Measurements from ENCODE around the gene PGM1. TPM values are rescaled to one million over a fixed set of nuclear protein-coding genes. Genes with fewer than 3 reads are reported as not detected.

The PGM1 gene
- total RNA-seq, 1 experiment from 2014 or later, result 10.7 TPM

DNA sequence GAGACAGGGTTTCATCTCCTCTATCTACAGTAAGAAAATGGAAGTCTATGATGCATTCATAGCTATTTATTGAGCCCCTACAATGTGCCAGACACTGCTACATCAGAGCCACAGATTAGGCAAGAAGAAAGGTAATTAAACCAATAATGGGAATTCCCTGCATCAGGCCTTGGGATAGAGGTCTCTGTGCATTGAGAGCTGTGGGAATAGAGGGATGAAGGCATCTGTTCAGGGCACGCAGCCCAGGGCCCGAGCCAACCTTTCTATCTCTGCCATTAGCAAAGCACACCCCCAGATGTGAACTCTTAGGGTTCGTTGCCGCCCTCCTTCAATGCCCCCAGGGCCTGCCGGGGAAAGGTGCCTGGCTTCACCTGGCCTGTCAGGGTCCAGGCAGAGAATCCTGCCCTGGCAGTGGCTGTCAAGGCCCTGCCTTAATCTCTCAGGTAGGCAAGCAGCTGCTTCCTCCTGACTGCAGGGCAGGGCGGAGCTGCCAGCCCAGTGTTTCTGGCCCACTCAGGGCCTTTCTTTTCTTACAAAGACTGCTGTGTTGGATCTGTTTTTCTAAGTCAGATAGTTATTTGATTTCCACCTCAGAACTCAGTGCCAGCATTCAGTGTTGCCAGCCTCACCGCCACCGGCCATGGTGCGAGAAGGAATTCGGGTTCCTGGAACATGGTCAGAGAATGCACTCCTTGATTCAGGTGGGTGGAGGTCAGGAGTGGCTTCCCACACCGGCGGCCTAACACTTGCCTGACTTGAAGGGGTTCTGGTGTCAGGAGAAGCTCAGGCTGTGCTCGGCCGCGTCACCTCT lies 76.1 kb downstream of the PGM1 start:
- no peak for TF ChIP-seq EZH2 (IDR thresholded peaks at IDR 0.05; ENCODE audit: borderline replicate concordance, low read depth, low read length, poor library complexity, severe bottlenecking)
- no peak for TF ChIP-seq CTCF (conservative IDR thresholded peaks at IDR 0.05; ENCODE audit: low read depth, low read length)
- Histone ChIP-seq H3K36me3 (ENCODE audit: insufficient read depth, low read length, poor library complexity, severe bottlenecking) (no peaks in the 10 kb centered on the region), H3K27ac (ENCODE audit: low read depth, low read length, poor library complexity, severe bottlenecking) (no peak overlapping the region), H3K9me3 (ENCODE audit: low read depth, low read length, poor library complexity, severe bottlenecking) (no peaks in the 10 kb centered on the region), H3K4me3 (ENCODE audit: low read depth, low read length, poor library complexity, severe bottlenecking) (no peak overlapping the region), H3K4me1 (ENCODE audit: insufficient read depth, low read length, poor library complexity, severe bottlenecking) (no peaks in the 10 kb centered on the region), H3K27me3 (replicated peaks; ENCODE audit: insufficient read depth, low read depth, low read length, poor library complexity) (no peaks in the 10 kb centered on the region)
- intact Hi-C loops (cut with micrococcal nuclease; ENCODE audit: unreplicated experiment), result no loop called here
- no peak for DNase-seq (ENCODE audit: low spot score)
- no TSS peak for BruUV-seq (replicated peaks)
- ChIA-PET CTCF (no interaction called here), POLR2A (ENCODE audit: low non-redundant PET) (no interaction called here)

DNA sequence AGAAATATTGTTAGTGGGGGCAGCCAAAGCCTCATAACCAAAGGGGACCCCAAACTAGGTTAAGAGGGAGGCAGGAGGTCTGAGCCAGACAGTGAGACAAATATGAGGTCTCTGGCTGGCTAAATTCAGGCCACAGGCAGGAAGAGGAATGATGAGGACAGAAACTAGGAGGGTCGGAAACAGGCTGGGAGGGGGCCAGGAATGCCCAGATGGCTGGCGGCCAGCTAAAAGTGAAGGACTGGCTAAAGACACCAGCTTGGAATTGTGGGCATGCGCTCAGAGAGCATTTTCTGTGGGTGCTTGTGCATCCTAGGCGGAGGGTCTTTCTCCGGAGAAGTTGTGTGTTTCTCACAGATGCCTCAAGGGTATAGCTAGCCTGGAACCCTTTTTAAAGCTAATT lies 77.0 kb downstream of the PGM1 start:
- no TSS peak for BruUV-seq (replicated peaks)
- no peak overlapping the region for H3K4me3 ChIP-seq (ENCODE audit: low read depth, low read length, poor library complexity, severe bottlenecking)
- no peaks in the 10 kb centered on the region for H3K36me3 ChIP-seq (ENCODE audit: insufficient read depth, low read length, poor library complexity, severe bottlenecking)
- H3K9me3 ChIP-seq (ENCODE audit: low read depth, low read length, poor library complexity, severe bottlenecking), result no peaks in the 10 kb centered on the region
- intact Hi-C loops (cut with micrococcal nuclease; ENCODE audit: unreplicated experiment), result loop anchor here (5.0 kb wide), 1 partner anchor 572 kb away; no protein-coding TSS in a partner anchor
- no peaks in the 10 kb centered on the region for H3K4me1 ChIP-seq (ENCODE audit: insufficient read depth, low read length, poor library complexity, severe bottlenecking)
- H3K27me3 ChIP-seq (replicated peaks; ENCODE audit: insufficient read depth, low read depth, low read length, poor library complexity), result no peaks in the 10 kb centered on the region
- ChIA-PET POLR2A (ENCODE audit: low non-redundant PET) (no interaction called here), CTCF (no interaction called here)
- no peak for TF ChIP-seq EZH2 (IDR thresholded peaks at IDR 0.05; ENCODE audit: borderline replicate concordance, low read depth, low read length, poor library complexity, severe bottlenecking)
- TF ChIP-seq CTCF (conservative IDR thresholded peaks at IDR 0.05; ENCODE audit: low read depth, low read length), result no peak
- no peak for DNase-seq (ENCODE audit: low spot score)
- no peak overlapping the region for H3K27ac ChIP-seq (ENCODE audit: low read depth, low read length, poor library complexity, severe bottlenecking)

DNA sequence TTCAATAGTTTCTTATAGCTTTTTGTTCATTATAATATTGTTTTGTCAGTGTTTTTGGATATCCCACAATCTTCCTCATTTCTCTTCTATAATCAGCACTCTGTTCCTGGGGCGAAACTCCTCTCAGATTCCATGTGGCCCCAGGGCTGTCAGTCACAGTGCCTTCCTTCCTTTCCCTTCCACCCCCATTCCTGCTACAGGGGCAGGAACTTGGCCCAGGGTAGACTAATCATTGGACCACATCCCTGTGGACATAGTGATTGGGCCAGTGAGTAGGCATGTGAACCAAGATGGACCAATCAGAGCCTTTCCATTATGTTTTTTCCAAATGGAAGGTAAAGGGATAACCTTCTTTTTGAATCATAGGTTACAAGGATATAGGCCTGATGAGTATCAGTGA lies 78.3 kb downstream of the PGM1 start:
- POLR2A ChIA-PET (ENCODE audit: low non-redundant PET), result no interaction called here
- Histone ChIP-seq H3K27me3 (replicated peaks; ENCODE audit: insufficient read depth, low read depth, low read length, poor library complexity) (no peaks in the 10 kb centered on the region), H3K4me3 (ENCODE audit: low read depth, low read length, poor library complexity, severe bottlenecking) (no peak overlapping the region), H3K27ac (ENCODE audit: low read depth, low read length, poor library complexity, severe bottlenecking) (no peak overlapping the region), H3K9me3 (ENCODE audit: low read depth, low read length, poor library complexity, severe bottlenecking) (no peaks in the 10 kb centered on the region), H3K36me3 (ENCODE audit: insufficient read depth, low read length, poor library complexity, severe bottlenecking) (no peaks in the 10 kb centered on the region), H3K4me1 (ENCODE audit: insufficient read depth, low read length, poor library complexity, severe bottlenecking) (no peaks in the 10 kb centered on the region)
- BruUV-seq (replicated peaks), result no TSS peak
- no peak for DNase-seq (ENCODE audit: low spot score)
- CTCF ChIA-PET, result interaction anchor here (0.6 kb wide), 1 partner anchor 244 kb away, joined by 14 read pairs; no protein-coding TSS in a partner anchor
- TF ChIP-seq CTCF (conservative IDR thresholded peaks at IDR 0.05; ENCODE audit: low read depth, low read length) (no peak), EZH2 (IDR thresholded peaks at IDR 0.05; ENCODE audit: borderline replicate concordance, low read depth, low read length, poor library complexity, severe bottlenecking) (no peak)
- intact Hi-C loops (cut with micrococcal nuclease; ENCODE audit: unreplicated experiment), result loop anchor here (5.0 kb wide), 1 partner anchor 571 kb away; no protein-coding TSS in a partner anchor
